ENCODE results near the gene ABCA4.

The ABCA4 gene

GRCh38 chr1:94024104-94024792 lies 96.7 kb downstream of the ABCA4 start:
- DNase-seq: no peak

GRCh38 chr1:94022471-94023189 lies 98.3 kb downstream of the ABCA4 start:
- DNase-seq: no peak

DNA sequence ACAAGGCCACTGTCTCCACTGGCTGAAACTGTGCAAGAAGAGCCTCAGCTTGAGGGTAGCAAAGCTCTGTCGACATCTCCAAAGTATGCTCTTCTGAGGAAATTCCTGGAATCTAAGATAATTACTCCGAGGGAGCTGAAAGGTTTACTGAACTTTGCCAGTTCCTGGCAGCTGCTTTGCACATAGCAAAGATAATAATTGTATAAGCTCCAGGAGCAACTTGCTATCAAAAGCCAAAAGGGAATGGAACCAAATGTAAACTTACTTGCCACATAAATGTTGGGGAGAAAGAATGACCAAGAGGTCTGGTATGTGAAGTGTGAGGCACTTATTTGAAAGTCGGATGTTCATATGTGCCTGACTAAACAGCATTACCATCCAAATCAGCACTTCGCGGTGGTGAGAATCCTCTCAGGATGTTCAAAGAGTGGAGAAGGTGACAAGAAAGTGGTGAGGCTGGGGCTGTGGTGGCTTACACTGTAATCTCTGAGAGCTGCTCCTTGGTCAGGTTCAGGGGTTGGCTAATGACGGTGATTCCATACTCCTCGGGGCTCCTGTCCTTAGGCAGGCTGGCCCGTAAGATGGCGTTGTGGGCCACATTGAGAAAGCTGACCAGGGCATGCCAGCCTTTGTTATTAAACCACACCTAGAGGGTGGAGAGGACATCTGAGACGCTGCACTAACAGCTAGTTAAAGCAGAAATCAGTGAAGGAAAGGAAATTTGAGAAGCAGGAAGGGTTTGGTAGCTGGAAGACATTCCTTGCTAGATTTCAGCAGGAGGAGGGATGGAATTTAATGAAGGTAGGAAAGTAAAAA lies 100.0 kb downstream of the ABCA4 start:
- no peak for DNase-seq

DNA sequence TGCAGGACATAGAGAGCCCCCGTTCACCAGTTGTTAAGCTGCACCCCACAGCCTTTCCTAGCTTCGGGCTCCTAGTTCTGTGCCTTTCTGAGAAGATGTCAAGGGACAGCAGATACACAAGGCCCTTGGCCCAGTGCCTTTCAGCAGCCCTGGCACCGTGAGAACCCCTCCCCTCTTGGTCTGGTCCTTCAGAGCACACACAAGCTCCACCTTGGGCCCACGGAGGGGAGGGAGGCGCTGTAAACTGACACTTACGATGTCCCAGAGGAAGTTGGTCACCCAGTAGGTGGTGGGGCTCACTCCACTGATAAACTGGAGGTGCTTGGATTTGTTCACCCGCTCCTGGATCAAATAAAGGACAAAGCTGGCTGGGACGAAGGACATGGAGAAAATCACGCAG lies 101.6 kb downstream of the ABCA4 start:
- no peak for DNase-seq

DNA sequence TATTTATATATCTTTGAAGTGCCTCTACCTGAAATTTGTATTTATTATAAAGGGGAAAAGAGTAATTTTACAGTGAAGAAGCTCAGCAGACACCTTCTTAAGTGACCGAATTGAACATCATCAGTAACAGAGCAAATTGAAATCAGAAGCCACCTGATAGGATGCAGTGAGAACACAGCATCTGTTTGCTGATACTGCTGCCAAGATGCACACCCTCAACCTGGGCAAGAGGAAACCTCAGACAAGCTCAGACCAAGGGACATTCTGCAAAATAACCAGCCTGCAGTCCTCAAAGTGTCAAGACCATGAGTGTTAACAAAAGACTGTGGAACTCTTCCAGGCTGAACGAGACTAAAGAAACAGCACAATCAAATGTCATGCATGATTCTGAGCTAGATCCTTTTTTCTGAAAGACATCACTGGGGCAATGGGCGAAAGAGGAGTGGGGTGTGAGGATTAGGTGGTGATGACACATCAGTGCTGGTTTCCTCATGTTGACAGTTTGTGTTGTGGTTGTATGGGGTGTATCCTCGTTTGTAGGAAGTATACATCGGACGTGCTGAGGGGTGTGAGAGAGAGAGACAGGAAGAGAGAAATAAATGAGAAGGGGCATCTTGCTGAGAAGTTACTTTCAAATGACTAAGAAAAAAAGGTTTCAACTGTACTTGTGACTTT lies 103.7 kb downstream of the ABCA4 start:
- DNase-seq: no peak

GRCh38 chr1:94015489-94015817 lies 105.5 kb downstream of the ABCA4 start:
- no peak for DNase-seq

DNA sequence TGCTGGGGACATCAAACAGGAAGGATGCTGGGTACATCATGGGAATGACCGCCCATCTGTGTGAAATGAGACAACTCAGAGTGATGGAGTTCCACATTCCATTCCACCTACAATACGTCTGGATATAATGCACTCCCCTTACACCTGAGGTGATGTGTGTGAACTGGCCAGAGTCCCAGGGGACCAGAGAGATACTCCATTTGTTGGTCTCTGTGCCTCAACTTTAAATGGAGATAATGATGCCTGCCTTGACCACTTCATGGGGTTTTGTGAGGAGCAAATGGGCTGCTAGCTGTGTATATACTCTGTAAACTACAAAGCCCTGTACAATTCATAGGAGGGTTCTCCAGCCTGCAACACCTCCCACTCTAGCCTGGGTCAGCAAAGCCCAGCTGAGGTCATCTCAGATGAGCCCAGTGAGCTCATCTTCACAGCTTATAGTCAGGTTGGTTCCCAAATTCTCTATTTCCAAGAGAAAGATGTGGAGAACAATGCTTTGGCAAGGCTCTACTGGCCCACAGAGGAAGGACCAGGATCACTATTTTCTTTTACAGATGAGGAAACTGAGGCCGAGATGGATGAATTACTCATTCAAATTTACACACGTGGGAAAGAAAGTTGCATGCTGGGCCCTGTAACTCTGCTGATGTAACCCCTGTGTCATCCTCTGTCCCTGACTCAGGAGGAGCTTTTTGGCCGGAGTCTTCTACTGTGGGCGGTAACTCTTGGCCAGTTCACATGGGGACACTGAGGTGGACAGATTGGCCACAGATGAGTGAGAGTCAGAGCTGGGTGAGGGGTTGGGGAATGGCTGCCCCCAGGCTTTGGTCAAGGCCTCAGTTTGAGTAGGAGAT lies 106.1 kb downstream of the ABCA4 start:
- DNase-seq: no peak

GRCh38 chr1:94014087-94014486 lies 106.9 kb downstream of the ABCA4 start:
- DNase-seq: no peak

GRCh38 chr1:94013367-94013878 lies 107.5 kb downstream of the ABCA4 start:
- DNase-seq: no peak

DNA sequence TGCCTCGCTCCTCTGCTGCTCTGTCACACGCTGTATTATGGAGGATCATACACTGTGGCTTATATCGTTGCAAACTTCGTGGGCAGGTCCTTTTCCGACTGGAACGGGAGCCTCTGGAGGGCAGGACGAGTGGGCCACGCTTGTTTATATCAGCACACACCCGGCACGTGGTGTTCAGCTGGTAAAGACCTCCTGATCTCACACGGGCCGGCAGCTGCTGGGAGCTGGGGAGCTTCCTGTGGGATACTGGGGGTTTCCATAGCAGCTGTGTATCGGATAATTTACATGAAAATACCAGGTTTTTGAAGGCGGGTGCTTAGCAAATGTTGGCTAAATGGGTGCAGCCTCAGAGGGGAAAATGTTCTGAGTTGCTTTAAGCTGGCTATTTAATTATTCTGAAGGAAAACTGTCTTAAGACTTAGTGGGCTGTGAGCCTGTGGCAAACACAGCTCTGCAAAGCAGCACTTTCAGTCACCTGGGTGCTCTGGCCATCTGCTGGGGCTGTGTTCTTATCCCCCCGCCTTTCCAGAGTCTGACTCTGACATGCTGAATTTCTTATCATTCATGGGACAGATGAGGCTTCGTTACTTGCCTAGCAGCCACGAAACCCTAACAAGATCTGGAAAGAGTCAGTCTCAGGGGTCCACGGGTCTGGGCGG lies 108.1 kb downstream of the ABCA4 start:
- DNase-seq: no peak

DNA sequence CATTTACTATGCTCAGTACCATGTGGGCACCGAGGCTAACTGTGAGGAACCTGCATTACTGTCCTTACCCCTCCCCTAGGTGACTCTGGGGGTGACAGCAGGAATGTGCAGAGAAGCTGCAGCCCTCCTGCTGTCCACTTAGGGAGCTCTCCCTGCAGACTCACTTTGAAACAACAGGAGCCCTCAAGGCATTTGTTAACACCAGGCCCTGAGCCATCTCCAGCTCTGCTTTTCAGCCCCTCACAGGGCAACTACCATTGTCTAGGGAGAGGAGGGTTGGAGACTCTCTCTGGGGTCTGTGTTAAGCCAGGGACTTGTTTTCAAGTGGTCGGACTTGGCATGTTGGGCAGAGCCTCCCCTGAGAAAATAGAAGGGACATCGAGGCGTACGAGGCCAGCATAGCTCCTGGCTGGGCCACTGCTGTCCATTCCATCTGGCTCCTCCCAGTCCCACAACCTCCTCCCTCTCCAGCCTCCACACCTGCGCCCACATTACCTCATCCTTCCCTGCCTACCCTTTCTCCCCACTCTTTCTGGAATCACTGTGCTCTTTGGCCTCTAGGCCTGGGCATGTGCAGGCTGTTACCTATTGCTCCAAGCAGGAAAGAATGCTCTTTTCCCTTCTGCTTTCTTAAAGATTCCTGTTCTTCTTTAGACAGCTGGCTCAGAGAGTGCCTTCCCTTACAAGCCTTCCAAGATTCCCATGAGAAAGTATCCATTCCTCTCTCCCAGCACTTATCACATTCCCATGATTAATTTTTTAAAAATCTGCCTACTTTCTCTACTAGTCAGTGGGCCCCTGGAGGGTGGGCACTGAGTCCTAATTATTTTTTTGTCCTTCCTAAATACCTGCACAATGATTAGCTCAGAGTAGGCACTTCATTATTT lies 109.0 kb downstream of the ABCA4 start:
- DNase-seq: no peak

- DNase-seq: no peak
Observed at GRCh38 chr1:94011129-94011528, 109.8 kb downstream of the ABCA4 start.

DNA sequence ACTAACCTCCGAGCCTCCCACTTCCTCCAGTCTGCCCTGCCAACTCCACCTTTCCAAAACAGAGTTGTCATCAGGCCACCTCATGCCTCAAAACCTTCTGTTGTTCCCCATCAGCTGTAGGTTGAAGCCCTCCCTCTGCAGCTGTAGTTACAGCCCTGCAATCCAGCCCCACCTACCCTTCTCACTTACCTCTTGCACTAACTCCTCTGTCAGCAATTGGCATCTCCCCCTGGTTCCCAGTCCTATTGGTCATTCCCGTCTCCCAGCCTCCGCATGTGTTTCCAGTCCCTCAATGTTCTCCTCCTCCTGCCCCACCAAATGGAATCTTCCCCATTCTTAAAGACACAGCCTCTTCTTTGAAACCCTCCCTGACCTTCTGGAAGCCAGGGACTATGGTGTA lies 111.6 kb downstream of the ABCA4 start:
- no peak for DNase-seq

GRCh38 chr1:94006604-94007003 lies 114.3 kb downstream of the ABCA4 start:
- DNase-seq: no peak

- no peak for DNase-seq
Observed at GRCh38 chr1:94004924-94005323, 116.0 kb downstream of the ABCA4 start.

DNA sequence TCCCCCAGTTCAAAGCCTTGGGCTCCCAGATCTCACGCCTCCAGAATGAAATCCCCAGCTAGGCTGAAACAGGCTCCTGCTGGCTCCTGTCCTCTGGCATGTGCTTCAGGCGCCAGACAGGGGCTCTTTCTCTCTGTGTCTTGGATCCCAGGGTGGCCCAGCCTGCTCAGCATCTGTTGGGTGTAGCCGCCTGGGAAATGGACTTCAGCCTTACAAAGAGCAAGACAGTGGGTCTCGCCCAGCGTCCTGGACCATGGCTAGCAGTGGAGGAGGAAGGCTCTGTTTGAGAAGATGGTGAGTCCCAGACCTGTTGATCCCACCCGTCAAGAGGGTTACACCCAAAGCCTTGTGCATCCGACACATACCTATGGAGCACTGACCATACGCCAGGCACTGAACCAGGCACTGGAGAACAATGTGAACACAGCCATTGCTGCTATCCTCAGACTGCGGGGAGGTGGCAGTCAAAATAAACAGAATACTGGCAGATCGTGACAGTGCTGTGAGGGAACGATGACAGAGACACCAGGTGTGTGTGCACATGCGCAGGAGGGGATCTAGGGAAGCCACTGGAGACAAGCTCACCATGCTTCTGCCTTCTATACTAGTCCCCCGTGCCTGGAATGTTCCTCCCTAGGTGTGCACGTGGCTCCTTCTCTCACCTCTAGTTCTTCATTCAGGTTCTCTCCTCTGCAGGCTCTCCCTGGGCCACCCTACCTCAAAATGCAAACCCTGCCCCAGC lies 118.7 kb downstream of the ABCA4 start:
- DNase-seq: no peak

GRCh38 chr1:94001397-94002045 lies 119.4 kb downstream of the ABCA4 start:
- no peak for DNase-seq

- DNase-seq: no peak
Observed at GRCh38 chr1:94000510-94001282, 120.3 kb downstream of the ABCA4 start.

Data from NCI-H187 (cell line).